RWPE2 (cell line): ENCODE results near the gene COL23A1.

ENCODE experiments used
- ATAC-seq: fragments of 200-7000 bp; cut with Tn5 transposase; 3 replicates; pipeline ENCODE4 v1.9.1; 2021; ENCODE audit warnings: low read depth
- DNase-seq: peaks from one replicate; pipeline ENCODE4 v3.0.0-alpha.2; 2020; ENCODE audit warnings: low spot score
- H3K27ac ChIP-seq: fragments of 450-650 bp; 2 replicates; pipeline ENCODE4 v1.5.1; 2017; ENCODE audit warnings: mild to moderate bottlenecking; ENCODE audit not compliant: poor library complexity, severe bottlenecking
- H3K27me3 ChIP-seq: fragments of 250-450 bp; sonication (Bioruptor Pico); 2 replicates; pipeline ENCODE4 v1.5.1; 2021; ENCODE audit warnings: mild to moderate bottlenecking, moderate library complexity; ENCODE audit not compliant: insufficient read depth, poor library complexity, severe bottlenecking
- H3K36me3 ChIP-seq: fragments of 250-450 bp; sonication (Bioruptor Pico); 2 replicates; pipeline ENCODE4 v1.5.1; 2020; ENCODE audit warnings: low read depth, mild to moderate bottlenecking, moderate library complexity
- H3K4me1 ChIP-seq: fragments of 250-450 bp; sonication (Bioruptor Pico); 2 replicates; pipeline ENCODE4 v1.5.1; 2021; ENCODE audit warnings: mild to moderate bottlenecking, moderate library complexity; ENCODE audit not compliant: insufficient read depth, poor library complexity, severe bottlenecking
- H3K4me3 ChIP-seq: fragments of 250-450 bp; sonication (Bioruptor Pico); 2 replicates; pipeline ENCODE4 v1.5.1; 2021; ENCODE audit warnings: mild to moderate bottlenecking, moderate library complexity; ENCODE audit not compliant: severe bottlenecking
- H3K9me3 ChIP-seq: fragments of 250-450 bp; sonication (Bioruptor Pico); 2 replicates; pipeline ENCODE4 v1.5.1; 2021; ENCODE audit warnings: mild to moderate bottlenecking, moderate library complexity; ENCODE audit not compliant: severe bottlenecking
- TF ChIP-seq, protein P1 (sequence below): fragments of 450-650 bp; IDR thresholded peaks from one replicate; pipeline ENCODE4 v1.5.1; 2017; ENCODE audit warnings: mild to moderate bottlenecking, moderate library complexity; ENCODE audit not compliant: poor library complexity, severe bottlenecking

The COL23A1 gene

DNA sequence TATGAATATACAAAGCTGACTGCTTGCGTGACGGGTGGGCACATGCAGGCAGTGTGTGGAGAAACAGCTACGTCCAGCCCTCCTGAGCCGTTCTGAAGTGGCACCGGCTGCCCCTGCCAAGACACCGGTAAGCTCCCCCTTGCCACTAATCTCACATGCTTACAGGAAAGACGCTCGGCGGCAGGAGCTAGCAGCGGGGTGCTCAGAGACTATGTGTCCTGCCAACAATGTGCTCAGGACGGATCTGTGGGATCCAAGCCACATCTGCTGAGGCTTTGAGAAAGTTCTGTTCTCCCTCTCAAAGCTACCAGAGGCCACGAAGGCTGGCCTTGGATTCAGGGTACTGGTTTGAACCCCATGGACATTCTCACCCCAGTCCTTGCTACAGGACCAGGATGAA is 200.4 kb downstream of the COL23A1 start:
- no peak for DNase-seq
- TF ChIP-seq, protein P1, sequence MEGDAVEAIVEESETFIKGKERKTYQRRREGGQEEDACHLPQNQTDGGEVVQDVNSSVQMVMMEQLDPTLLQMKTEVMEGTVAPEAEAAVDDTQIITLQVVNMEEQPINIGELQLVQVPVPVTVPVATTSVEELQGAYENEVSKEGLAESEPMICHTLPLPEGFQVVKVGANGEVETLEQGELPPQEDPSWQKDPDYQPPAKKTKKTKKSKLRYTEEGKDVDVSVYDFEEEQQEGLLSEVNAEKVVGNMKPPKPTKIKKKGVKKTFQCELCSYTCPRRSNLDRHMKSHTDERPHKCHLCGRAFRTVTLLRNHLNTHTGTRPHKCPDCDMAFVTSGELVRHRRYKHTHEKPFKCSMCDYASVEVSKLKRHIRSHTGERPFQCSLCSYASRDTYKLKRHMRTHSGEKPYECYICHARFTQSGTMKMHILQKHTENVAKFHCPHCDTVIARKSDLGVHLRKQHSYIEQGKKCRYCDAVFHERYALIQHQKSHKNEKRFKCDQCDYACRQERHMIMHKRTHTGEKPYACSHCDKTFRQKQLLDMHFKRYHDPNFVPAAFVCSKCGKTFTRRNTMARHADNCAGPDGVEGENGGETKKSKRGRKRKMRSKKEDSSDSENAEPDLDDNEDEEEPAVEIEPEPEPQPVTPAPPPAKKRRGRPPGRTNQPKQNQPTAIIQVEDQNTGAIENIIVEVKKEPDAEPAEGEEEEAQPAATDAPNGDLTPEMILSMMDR = no peak
- no peak for ATAC-seq
- Histone ChIP-seq H3K36me3 (no peaks in the 10 kb centered on the region), H3K27me3 (peaks cover 9% of the 10 kb centered on the region), H3K9me3 (no peaks in the 10 kb centered on the region), H3K27ac (no peak overlapping the region), H3K4me1 (no peaks in the 10 kb centered on the region), H3K4me3 (no peak overlapping the region)

- no peak for ATAC-seq
- TF ChIP-seq, protein P1 = no peak
- Histone ChIP-seq H3K27ac (no peak overlapping the region), H3K4me3 (no peak overlapping the region), H3K27me3 (peaks cover 9% of the 10 kb centered on the region), H3K36me3 (no peaks in the 10 kb centered on the region), H3K9me3 (no peaks in the 10 kb centered on the region), H3K4me1 (no peaks in the 10 kb centered on the region)
- DNase-seq = no peak
Measured at GRCh38 chr5:178389026-178389729, 201.0 kb downstream of the COL23A1 start.

DNA sequence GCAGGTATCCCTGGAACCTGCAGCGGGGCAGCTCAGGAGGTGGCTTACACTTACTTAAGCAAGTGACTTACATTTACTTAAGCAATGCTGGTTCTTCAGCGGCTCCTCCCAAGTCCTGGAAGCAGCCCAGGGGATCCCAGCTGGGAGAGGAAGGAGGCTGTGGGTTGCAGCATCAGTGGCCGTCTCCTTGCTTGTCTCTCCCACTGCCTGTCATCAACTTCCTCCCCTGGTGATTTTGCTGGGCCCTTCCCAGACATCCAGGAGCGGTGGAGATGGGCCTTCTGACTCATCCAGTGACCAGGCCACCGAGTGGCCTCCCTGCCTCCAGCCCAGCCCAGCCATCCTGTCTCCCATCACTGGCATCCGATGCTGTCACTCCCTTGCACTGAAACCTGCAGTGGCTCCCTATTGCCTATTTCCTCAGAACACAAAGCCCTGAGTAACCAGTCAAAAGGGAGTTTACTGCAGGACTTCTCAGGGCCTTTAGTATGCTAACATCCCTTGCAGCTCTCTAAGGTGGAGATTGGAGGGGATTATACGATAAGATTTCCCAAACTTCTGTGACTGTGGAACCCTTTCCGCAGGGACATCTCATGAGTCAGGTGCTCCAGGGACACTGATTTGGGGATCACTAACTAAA is 201.7 kb downstream of the COL23A1 start:
- H3K36me3 ChIP-seq = no peaks in the 10 kb centered on the region

DNA sequence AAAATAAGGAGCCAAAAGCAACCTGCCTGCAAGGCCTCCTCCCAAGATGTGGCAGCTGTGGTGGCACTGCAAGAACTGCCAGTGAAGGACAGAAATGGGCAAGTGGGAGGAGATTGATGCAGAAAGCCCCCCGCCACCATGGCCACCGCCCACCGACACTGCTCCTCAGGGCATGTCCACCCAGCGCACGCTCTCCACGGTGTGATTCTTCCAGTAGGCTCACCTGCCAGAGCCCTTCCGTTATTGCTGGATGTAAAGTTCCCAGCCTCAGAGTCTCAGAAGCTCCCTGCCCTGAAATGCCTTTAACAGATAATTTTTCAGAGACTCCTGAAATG is 202.4 kb downstream of the COL23A1 start:
- Histone ChIP-seq H3K4me1 (no peaks in the 10 kb centered on the region), H3K36me3 (no peaks in the 10 kb centered on the region), H3K4me3 (no peak overlapping the region), H3K27ac (no peak overlapping the region), H3K9me3 (no peaks in the 10 kb centered on the region), H3K27me3 (peaks cover 9% of the 10 kb centered on the region)
- ATAC-seq = no peak
- TF ChIP-seq, protein P1 = no peak
- no peak for DNase-seq

More for the DNA sequence above, 201.7 kb downstream of the COL23A1 start:
- DNase-seq (peak; percentile 19), ATAC-seq (no peak)
- no peak overlapping the region for H3K4me3 ChIP-seq
- no peaks in the 10 kb centered on the region for H3K4me1 ChIP-seq
- peaks cover 9% of the 10 kb centered on the region for H3K27me3 ChIP-seq
- no peak overlapping the region for H3K27ac ChIP-seq
- TF ChIP-seq, protein P1 = no peak
- H3K9me3 ChIP-seq = no peaks in the 10 kb centered on the region
